A549 (cell line): ENCODE measurements around the gene CNTFR.

Source experiments
- CBX8 ChIP-seq: fragments of 200-600 bp; sonication (generic); IDR thresholded peaks from 2 replicates; pipeline ENCODE4 v1.6.1; 2016
- CHD4 ChIP-seq: fragments of 200-600 bp; sonication (generic); IDR thresholded peaks from 2 replicates; pipeline ENCODE4 v1.6.1; 2016; ENCODE audit warnings: antibody characterized with exemption, mild to moderate bottlenecking, borderline replicate concordance
- CTCF ChIP-seq: fragments of >200 bp; sonication (Bioruptor Twin); formaldehyde crosslinking; IDR thresholded peaks from 3 replicates; pipeline ENCODE4 v1.5.1; 2016
- EP300 ChIP-seq, 2 experiments: fragments of >200 bp; sonication (Bioruptor Twin); formaldehyde crosslinking; IDR thresholded peaks; 2 replicates in 1 of 2; 3 replicates in 1 of 2; pipeline ENCODE4 v1.6.1; 2016 to 2017
- ESRRA ChIP-seq: fragments of 150-350 bp; IDR thresholded peaks from 2 replicates; pipeline ENCODE4 v1.6.1; 2014; ENCODE audit warnings: mild to moderate bottlenecking, low read length, borderline replicate concordance
- NR3C1 ChIP-seq: fragments of >200 bp; sonication (Bioruptor Twin); formaldehyde crosslinking; IDR thresholded peaks from 3 replicates; pipeline ENCODE4 v1.6.1; 2017
- POLR2A ChIP-seq: IDR thresholded peaks from 2 replicates; pipeline ENCODE4 v1.6.1; 2012; ENCODE audit warnings: mild to moderate bottlenecking, low read length
- POLR2AphosphoS2 ChIP-seq: conservative IDR thresholded peaks from 2 replicates; pipeline ENCODE4 v1.6.1; 2012; ENCODE audit warnings: low read length, improper control_type of control experiment, inconsistent platforms
- RAD21 ChIP-seq, 2 experiments: fragments of >200 bp in 1 of 2; sonication (Bioruptor Twin) in 1 of 2; formaldehyde crosslinking in 1 of 2; IDR thresholded peaks in 1 of 2; conservative IDR thresholded peaks in 1 of 2; 2 replicates in 1 of 2; 3 replicates in 1 of 2; pipeline ENCODE4 v1.6.1; 2012 to 2018; ENCODE audit warnings: inconsistent platforms in 1 of 2
- REST ChIP-seq: fragments of 200-600 bp; sonication (generic); IDR thresholded peaks from 2 replicates; pipeline ENCODE4 v1.6.1; 2016; ENCODE audit warnings: antibody characterized with exemption, mild to moderate bottlenecking, moderate library complexity
- SMC3 ChIP-seq: fragments of >200 bp; sonication (Bioruptor Twin); formaldehyde crosslinking; IDR thresholded peaks from 3 replicates; pipeline ENCODE4 v1.6.1; 2018; ENCODE audit warnings: inconsistent platforms
- USF2 ChIP-seq: fragments of 450-650 bp; IDR thresholded peaks from 2 replicates; pipeline ENCODE4 v1.6.1; 2014; ENCODE audit warnings: antibody characterized with exemption

GRCh38 chr9:34526026-34526425, 63.5 kb downstream of the CNTFR start:
- TF ChIP-seq CTCF = no peak
- no peak for TF ChIP-seq POLR2A
- no peak for TF ChIP-seq REST
- no peak for TF ChIP-seq CBX8
- TF ChIP-seq SMC3 = no peak
- no peak for TF ChIP-seq USF2
- no peak for TF ChIP-seq POLR2AphosphoS2
- TF ChIP-seq RAD21 (conservative IDR thresholded peaks at IDR 0.05 in 1 of 2, IDR thresholded peaks at IDR 0.05 in 1 of 2) = no peak
- no peak for TF ChIP-seq ESRRA
- TF ChIP-seq CHD4 = no peak
- TF ChIP-seq NR3C1 = no peak
- no peak for TF ChIP-seq EP300 (IDR thresholded peaks at IDR 0.05)
